ENCODE measurements around the gene STXBP2. TPM values are rescaled to one million over a fixed set of nuclear protein-coding genes. Genes with fewer than 3 reads are reported as not detected.
"Not testable (repeated sequence)": the region's sequence is repeated elsewhere in the genome, so short reads cannot be mapped to it uniquely, and the experiment has no call there.

STXBP2 gene
- total RNA-seq, 1 experiment from 2014 or later, result 14.5 TPM

DNA sequence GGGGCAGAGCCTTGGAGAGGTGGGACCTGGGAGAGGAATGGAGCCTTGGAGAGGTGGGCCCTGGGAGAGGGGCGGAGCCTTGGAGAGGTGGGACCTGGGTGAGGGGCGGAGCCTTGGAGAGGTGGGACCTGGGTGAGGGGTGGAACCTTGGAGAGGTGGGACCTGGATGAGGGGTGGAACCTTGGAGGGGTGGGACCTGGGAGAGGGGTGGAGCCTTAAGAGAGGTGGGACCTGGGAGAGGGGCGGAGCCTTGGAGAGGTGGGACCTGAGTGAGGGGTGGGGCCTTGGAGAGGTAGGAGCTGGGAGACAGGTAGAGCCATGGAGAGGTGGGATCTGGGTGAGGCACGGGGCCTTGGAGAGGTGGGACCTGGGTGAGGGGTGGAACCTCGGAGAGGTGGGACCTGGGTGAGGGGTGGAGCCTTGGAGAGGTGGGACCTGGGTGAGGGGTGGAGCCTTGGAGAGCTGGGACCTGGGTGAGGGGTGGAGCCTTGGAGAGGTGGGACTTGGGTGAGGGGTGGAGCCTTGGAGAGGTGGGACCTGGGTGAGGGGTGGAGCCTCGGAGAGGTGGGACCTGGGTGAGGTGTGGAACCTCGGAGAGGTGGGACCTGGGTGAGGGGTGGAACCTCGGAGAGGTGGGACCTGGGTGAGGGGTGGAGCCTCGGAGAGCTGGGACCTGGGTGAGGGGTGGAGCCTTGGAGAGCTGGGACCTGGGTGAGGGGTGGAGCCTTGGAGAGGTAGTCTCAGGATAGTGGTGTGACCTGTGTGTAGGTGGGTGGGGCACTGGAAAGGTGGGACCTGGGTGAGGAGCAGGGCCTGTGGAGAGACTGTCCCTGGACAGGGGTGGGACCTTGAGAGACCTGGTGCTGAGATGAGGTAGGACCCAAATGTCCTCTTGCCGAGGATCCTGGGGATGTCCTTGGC, 7.0 kb downstream of the STXBP2 start:
- in situ Hi-C loops (cut with HindIII; ENCODE audit: low pct_unique_long_range_greater_than_20kb, low sequenced_read_pairs), result not testable (repeated sequence)
- DNase-seq (ENCODE audit: low read depth), result peak; percentile 44

GRCh38 chr19:7644550-7644877, 7.6 kb downstream of the STXBP2 start:
- in situ Hi-C loops (cut with HindIII; ENCODE audit: low pct_unique_long_range_greater_than_20kb, low sequenced_read_pairs), result no loop called here
- no peak for DNase-seq (ENCODE audit: low read depth)

DNA sequence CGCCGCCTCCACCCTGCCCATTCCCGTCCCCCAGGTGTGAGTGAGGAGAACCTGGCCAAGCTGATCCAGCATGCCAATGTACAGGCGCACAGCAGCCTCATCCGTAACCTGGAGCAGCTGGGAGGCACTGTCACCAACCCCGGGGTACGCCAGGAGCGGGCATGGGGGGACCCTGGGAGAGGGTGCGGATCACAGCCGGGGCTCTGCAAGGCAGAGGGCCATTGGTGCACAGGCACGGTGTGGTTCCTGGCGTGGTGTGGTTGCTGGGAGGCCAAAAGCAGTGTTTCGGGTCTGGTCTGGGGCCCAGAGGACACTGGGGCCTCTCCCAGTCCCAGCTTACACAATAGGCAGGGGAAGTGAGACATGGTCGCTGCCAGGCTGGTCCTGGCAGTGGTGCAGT, 8.3 kb downstream of the STXBP2 start:
- DNase-seq (ENCODE audit: low read depth), result no peak
- in situ Hi-C loops (cut with HindIII; ENCODE audit: low pct_unique_long_range_greater_than_20kb, low sequenced_read_pairs), result no loop called here

DNA sequence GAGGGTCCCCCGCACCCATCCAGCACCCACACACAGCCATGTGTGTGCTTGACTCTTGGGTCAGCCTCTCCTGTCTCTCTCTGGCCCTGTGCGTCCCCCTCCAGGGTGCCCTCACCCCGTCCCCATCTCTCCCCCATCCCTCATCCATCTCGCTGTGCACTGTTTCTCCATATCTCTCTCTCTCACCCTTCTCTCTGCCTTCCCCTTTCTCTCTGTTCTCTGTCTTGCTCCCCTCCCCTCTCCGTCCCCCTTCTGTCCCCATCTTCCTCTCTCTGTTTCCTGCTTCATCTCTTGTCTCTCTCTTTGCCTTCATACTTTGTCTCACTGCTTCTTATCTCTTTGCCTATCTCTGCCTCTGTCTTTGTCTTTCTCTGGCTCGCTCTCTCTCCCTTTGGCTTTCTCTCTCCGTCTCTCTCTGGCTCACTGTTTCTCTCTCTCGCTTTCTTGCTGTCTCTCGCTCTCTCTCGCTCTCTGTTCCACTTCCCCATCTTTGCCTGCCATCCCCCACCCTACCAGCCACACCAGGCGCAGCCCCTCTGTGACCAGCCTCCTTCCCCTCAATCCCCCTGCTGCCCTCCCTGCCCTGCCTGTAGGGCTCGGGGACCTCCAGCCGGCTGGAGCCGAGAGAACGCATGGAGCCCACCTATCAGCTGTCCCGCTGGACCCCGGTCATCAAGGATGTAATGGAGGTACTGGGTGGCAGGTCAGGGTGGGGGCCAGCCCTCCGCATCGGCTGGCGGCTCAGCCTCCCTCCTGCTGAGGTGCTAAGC, 8.9 kb downstream of the STXBP2 start:
- in situ Hi-C loops (cut with HindIII; ENCODE audit: low pct_unique_long_range_greater_than_20kb, low sequenced_read_pairs), result no loop called here
- DNase-seq (ENCODE audit: low read depth), result no peak

DNA sequence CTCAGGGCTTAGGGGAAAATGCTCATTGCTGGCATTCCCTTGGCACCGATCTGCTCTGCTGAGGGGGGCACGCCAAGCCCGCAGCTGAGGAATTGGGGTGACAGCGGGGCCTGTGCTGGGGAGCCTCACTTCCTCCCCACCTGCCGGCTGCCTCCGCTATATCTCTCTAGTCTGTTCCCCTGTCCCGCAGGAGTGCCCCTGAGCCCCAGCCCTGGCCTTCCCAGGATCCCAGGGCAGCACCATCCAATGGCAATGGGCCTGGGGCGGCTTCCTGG, 9.5 kb downstream of the STXBP2 start:
- in situ Hi-C loops (cut with HindIII; ENCODE audit: low pct_unique_long_range_greater_than_20kb, low sequenced_read_pairs), result no loop called here
- DNase-seq (ENCODE audit: low read depth), result no peak

DNA sequence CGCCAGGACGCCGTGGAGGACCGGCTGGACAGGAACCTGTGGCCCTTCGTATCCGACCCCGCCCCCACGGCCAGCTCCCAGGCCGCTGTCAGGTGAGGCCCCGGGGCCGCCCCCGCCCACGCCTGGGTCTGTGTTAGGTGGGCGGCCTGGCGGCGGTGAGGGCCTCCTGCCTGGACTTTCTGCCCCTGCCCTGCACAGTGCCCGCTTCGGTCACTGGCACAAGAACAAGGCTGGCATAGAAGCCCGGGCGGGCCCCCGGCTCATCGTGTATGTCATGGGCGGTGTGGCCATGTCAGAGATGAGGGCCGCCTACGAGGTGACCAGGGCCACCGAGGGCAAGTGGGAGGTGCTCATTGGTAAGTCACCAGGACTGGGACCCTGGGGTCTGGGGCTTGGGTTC, 10.2 kb downstream of the STXBP2 start:
- in situ Hi-C loops (cut with HindIII; ENCODE audit: low pct_unique_long_range_greater_than_20kb, low sequenced_read_pairs), result no loop called here
- no peak for DNase-seq (ENCODE audit: low read depth)

GRCh38 chr19:7648265-7649014, 11.5 kb downstream of the STXBP2 start:
- DNase-seq (ENCODE audit: low read depth), result no peak
- in situ Hi-C loops (cut with HindIII; ENCODE audit: low pct_unique_long_range_greater_than_20kb, low sequenced_read_pairs), result no loop called here

DNA sequence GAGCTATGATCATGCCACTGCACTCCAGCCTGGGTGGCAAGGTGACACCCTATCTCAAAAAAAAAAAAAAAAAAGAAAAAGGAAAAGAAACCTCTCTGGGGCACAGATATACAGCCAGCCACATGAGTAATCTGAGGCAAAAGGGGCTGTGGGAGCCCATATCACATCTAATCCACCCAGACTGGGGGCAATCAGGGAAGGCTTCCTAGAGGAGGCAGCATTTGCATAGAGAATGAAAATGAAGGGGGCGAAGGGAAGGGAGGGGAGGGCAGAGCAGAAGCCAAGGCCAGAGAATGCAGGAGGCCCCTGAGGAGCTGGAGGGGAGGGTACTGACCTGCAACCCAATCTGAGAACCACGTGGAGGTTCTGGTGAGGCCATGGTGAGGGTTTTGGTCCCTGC, 13.2 kb downstream of the STXBP2 start:
- in situ Hi-C loops (cut with HindIII; ENCODE audit: low pct_unique_long_range_greater_than_20kb, low sequenced_read_pairs), result no loop called here
- no peak for DNase-seq (ENCODE audit: low read depth)

GRCh38 chr19:7652061-7652641, 15.2 kb downstream of the STXBP2 start:
- in situ Hi-C loops (cut with HindIII; ENCODE audit: low pct_unique_long_range_greater_than_20kb, low sequenced_read_pairs), result no loop called here

GRCh38 chr19:7654401-7654800, 17.5 kb downstream of the STXBP2 start:
- DNase-seq (ENCODE audit: low read depth), result no peak
- in situ Hi-C loops (cut with HindIII; ENCODE audit: low pct_unique_long_range_greater_than_20kb, low sequenced_read_pairs), result no loop called here

More at GRCh38 chr19:7652061-7652641, 15.2 kb downstream of the STXBP2 start:
- DNase-seq (ENCODE audit: low read depth), result peak; percentile 68

DNA sequence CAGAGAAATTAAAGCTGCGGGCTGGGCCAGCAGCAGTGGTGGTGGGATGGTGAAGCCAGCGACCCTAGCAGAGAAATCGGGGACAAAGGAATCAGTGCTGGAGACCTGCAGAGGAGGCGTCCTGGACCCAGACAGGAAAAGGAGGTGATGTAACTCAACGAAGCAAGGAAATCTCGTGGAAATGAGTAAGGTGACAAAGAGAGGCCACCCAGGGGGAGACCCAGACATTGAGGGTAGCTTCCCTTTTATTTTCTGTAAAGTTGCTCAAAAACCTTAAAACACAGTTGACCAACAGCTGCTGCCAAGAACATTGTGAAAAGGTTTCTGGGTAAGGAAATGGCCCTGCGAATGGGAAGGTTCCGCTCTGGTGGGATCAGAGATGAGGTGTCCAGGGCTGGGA, 18.7 kb downstream of the STXBP2 start:
- DNase-seq (ENCODE audit: low read depth), result no peak
- in situ Hi-C loops (cut with HindIII; ENCODE audit: low pct_unique_long_range_greater_than_20kb, low sequenced_read_pairs), result no loop called here

GRCh38 chr19:7657131-7657751, 20.3 kb downstream of the STXBP2 start:
- no peak for DNase-seq (ENCODE audit: low read depth)
- in situ Hi-C loops (cut with HindIII; ENCODE audit: low pct_unique_long_range_greater_than_20kb, low sequenced_read_pairs), result no loop called here

GRCh38 chr19:7658219-7658686, 21.3 kb downstream of the STXBP2 start:
- no peak for DNase-seq (ENCODE audit: low read depth)
- in situ Hi-C loops (cut with HindIII; ENCODE audit: low pct_unique_long_range_greater_than_20kb, low sequenced_read_pairs), result no loop called here

DNA sequence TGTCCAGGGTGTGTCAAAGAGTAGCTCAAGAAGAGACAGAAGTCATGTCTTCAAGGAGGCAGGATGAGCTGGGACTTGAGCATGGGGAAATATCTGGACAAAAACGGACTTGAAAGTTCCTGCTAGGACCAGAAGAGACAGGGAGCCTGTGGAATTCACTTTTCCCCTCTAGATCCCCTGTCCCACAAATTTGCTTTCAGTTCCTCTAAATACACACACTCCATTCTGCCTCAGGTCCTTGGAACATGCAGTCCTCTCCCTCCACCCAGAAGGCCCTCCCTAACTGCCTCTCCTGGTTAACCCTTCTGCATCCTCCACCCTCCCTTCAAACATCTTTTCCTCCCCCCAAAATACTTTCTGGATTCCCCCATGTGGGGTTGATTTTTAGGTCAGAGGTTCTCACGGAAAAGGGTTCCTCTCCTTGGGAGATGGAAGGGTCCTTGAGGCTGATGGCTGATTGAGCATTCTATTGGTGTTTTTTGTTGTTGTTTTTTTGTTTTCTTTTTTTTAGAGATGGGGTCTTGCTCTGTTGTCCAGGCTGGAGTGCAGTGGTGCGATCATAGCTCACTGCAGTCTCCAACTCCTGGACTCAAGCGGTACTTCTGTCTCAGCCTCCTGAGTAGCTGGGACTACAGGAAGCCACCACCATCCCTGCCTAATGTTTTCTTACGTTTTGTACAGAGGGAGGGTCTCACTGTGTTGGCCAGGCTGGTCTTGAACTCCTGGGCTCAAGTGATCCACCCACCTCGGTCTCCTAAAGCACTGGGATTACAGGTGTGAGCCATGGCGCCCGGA, 25.0 kb downstream of the STXBP2 start:
- in situ Hi-C loops (cut with HindIII; ENCODE audit: low pct_unique_long_range_greater_than_20kb, low sequenced_read_pairs), result no loop called here

GRCh38 chr19:7662657-7663056, 25.7 kb downstream of the STXBP2 start:
- in situ Hi-C loops (cut with HindIII; ENCODE audit: low pct_unique_long_range_greater_than_20kb, low sequenced_read_pairs), result no loop called here
- no peak for DNase-seq (ENCODE audit: low read depth)

More for the DNA sequence above, 25.0 kb downstream of the STXBP2 start:
- no peak for DNase-seq (ENCODE audit: low read depth)

DNA sequence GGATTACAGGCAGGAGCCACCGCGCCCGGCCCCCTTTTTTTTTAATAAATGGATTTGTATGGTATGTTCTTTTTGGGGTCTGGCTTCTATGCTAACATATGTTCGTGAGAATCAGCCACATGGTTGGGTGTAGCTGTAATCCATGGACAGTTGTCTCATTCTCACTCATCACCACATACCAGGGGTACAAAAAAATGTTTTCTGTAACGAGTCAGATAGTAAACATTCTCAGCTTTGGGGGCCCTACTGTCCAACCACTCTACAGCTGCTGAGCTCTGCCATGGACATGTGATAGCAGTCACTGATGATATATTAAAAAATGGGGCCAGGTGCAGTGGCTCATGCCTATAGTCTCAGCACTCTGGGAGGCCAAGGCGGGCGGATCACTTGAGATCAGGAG, 26.8 kb downstream of the STXBP2 start:
- in situ Hi-C loops (cut with HindIII; ENCODE audit: low pct_unique_long_range_greater_than_20kb, low sequenced_read_pairs), result no loop called here
- no peak for DNase-seq (ENCODE audit: low read depth)

GRCh38 chr19:7665076-7665475, 28.2 kb downstream of the STXBP2 start:
- in situ Hi-C loops (cut with HindIII; ENCODE audit: low pct_unique_long_range_greater_than_20kb, low sequenced_read_pairs), result no loop called here
- no peak for DNase-seq (ENCODE audit: low read depth)

Measured in Caki2 (cell line).